CD4-positive, alpha-beta T cell treated with Interleukin-17A for 4 hours (primary cell): ENCODE data around the gene CAVIN2.

Source experiments
- DNase-seq: peaks from one replicate; pipeline ENCODE4 v3.0.0-alpha.2; 2020; ENCODE audit warnings: mixed read lengths

The CAVIN2 gene

GRCh38 chr2:191839918-191840804 is 6.7 kb downstream of the CAVIN2 start:
- DNase-seq: no peak

GRCh38 chr2:191838526-191838925 is 8.4 kb downstream of the CAVIN2 start:
- DNase-seq: no peak

GRCh38 chr2:191836853-191837769 is 9.8 kb downstream of the CAVIN2 start:
- no peak for DNase-seq

- DNase-seq: no peak
Measured at GRCh38 chr2:191836471-191836852, 10.4 kb downstream of the CAVIN2 start.

GRCh38 chr2:191835539-191836350 is 11.1 kb downstream of the CAVIN2 start:
- DNase-seq: no peak

- DNase-seq: no peak
Measured at GRCh38 chr2:191835100-191835499, 11.8 kb downstream of the CAVIN2 start.

- no peak for DNase-seq
Measured at GRCh38 chr2:191833356-191833755, 13.5 kb downstream of the CAVIN2 start.

- no peak for DNase-seq
Measured at GRCh38 chr2:191832668-191833067, 14.2 kb downstream of the CAVIN2 start.

GRCh38 chr2:191831410-191831994 is 15.4 kb downstream of the CAVIN2 start:
- DNase-seq: no peak

GRCh38 chr2:191824398-191824797 is 22.5 kb downstream of the CAVIN2 start:
- no peak for DNase-seq

- no peak for DNase-seq
Measured at GRCh38 chr2:191821078-191821477, 25.8 kb downstream of the CAVIN2 start.

- no peak for DNase-seq
Measured at GRCh38 chr2:191818725-191819350, 28.1 kb downstream of the CAVIN2 start.

GRCh38 chr2:191818133-191818532 is 28.8 kb downstream of the CAVIN2 start:
- DNase-seq: no peak

GRCh38 chr2:191815010-191815409 is 31.9 kb downstream of the CAVIN2 start:
- no peak for DNase-seq

- DNase-seq: no peak
Measured at GRCh38 chr2:191813943-191814342, 32.9 kb downstream of the CAVIN2 start.

- peak; percentile 24 for DNase-seq
Measured at GRCh38 chr2:191811807-191812602, 34.9 kb downstream of the CAVIN2 start.

GRCh38 chr2:191806396-191806795 is 40.5 kb downstream of the CAVIN2 start:
- no peak for DNase-seq

- no peak for DNase-seq
Measured at GRCh38 chr2:191804766-191805165, 42.1 kb downstream of the CAVIN2 start.

- no peak for DNase-seq
Measured at GRCh38 chr2:191803007-191803406, 43.9 kb downstream of the CAVIN2 start.

GRCh38 chr2:191802180-191802579 is 44.7 kb downstream of the CAVIN2 start:
- no peak for DNase-seq

GRCh38 chr2:191800874-191801273 is 46.0 kb downstream of the CAVIN2 start:
- DNase-seq: no peak
